HepG2 (cell line): ENCODE measurements around the gene CAMTA2. TPM values are rescaled to one million over a fixed set of nuclear protein-coding genes. Genes with fewer than 3 reads are reported as not detected.

Source experiments
- ATAC-seq: fragments of 200-7000 bp; cut with Tn5 transposase; 3 replicates; pipeline ENCODE4 v1.9.1; 2020; ENCODE audit warnings: mild to moderate bottlenecking, moderate library complexity
- BruUV-seq: library from RNA; stranded (reverse); fragments of 400-500 nt; replicated peaks from 2 replicates; lab custom pipeline; 2021; lab: Mats Ljungman, UMichigan
- CTCF ChIA-PET: fragments of 300-600 bp; formaldehyde crosslinking; extraction: SDS; loops from one replicate; lab custom pipeline; 2021; ENCODE audit warnings: low total read pairs, inconsistent platforms, low intra/inter-chr PET ratio; lab: Yijun Ruan, JAX
- POLR2A ChIA-PET: fragments of 350-600 bp; sonication (Branson Sonifier 250); formaldehyde crosslinking; loops from one replicate; lab custom pipeline; 2020; ENCODE audit warnings: antibody characterized with exemption, inconsistent platforms; lab: Yijun Ruan, JAX
- DNase-seq: peaks from one replicate; pipeline ENCODE4 v3.0.0-alpha.2; 2015; ENCODE audit warnings: low spot score
- FAIRE-seq: peaks from 3 replicates; lab custom pipeline; 2011; peaks lifted over from hg19 to GRCh38; lab: Jason Lieb, UNC
- H2AFZ ChIP-seq: one replicate; pipeline ENCODE4 v1.6.1; 2011; ENCODE audit warnings: low read length, inconsistent platforms
- H3K27ac ChIP-seq: fragments of 300-600 bp; 3 replicates; pipeline ENCODE4 v1.8.0; 2011; ENCODE audit warnings: mixed run types, mild to moderate bottlenecking, mixed read lengths, low read length, inconsistent platforms; ENCODE audit not compliant: insufficient read depth; ENCODE audit errors: extremely low read length
- H3K27me3 ChIP-seq, 2 experiments: fragments of 200-600 bp in 1 of 2; 2 replicates in 1 of 2; 3 replicates in 1 of 2; pipeline versions ENCODE4 v1.6.0 to v1.8.0; 2011; ENCODE audit warnings: low read length in 2 of 2, mild to moderate bottlenecking in 2 of 2, moderate library complexity in 2 of 2, inconsistent platforms in 1 of 2; ENCODE audit not compliant: insufficient read depth in 2 of 2, control insufficient read depth in 1 of 2
- H3K36me3 ChIP-seq, 2 experiments: fragments of 200-600 bp in 1 of 2; replicated peaks in 1 of 2; 2 replicates in 1 of 2; 3 replicates in 1 of 2; pipeline versions ENCODE4 v1.5.1 to v1.8.0; 2011; ENCODE audit warnings: low read length in 2 of 2, inconsistent platforms in 1 of 2; ENCODE audit not compliant: insufficient read depth in 2 of 2, control insufficient read depth in 1 of 2
- H3K4me1 ChIP-seq: 2 replicates; pipeline ENCODE4 v1.5.1; 2012; ENCODE audit warnings: low read length, inconsistent platforms; ENCODE audit not compliant: insufficient read depth
- H3K4me2 ChIP-seq: 2 replicates; pipeline ENCODE4 v1.6.0; 2011; ENCODE audit warnings: low read depth, low read length, inconsistent platforms
- H3K4me3 ChIP-seq, 3 experiments: fragments of 200-600 bp in 1 of 3; sonication (generic), shearing (Covaris generic) in 1 of 3; replicated peaks in 1 of 3; 2 replicates each; pipeline ENCODE4 v1.5.1; 2011 to 2016; ENCODE audit warnings: low read length in 3 of 3, inconsistent platforms in 2 of 3, low read depth in 2 of 3, mild to moderate bottlenecking in 2 of 3, control low read depth in 1 of 3, mixed read lengths in 1 of 3; ENCODE audit not compliant: insufficient read depth in 1 of 3
- H3K79me2 ChIP-seq: one replicate; pipeline ENCODE4 v1.6.1; 2011; ENCODE audit warnings: low read length, inconsistent platforms; ENCODE audit not compliant: insufficient read depth
- H3K9ac ChIP-seq: 2 replicates; pipeline ENCODE4 v1.6.0; 2011; ENCODE audit warnings: mild to moderate bottlenecking, low read depth, low read length, inconsistent platforms; ENCODE audit not compliant: insufficient read depth
- H3K9me3 ChIP-seq: 2 replicates; pipeline ENCODE4 v1.5.1; 2012; ENCODE audit warnings: mild to moderate bottlenecking, low read length
- H4K20me1 ChIP-seq: 2 replicates; pipeline ENCODE4 v1.6.0; 2011; ENCODE audit warnings: inconsistent platforms, mild to moderate bottlenecking, low read length, moderate library complexity; ENCODE audit not compliant: insufficient read depth
- CHD4 ChIP-seq: fragments of 200-600 bp; sonication (generic); IDR thresholded peaks from 2 replicates; pipeline ENCODE4 v1.7.0; 2017; ENCODE audit warnings: mild to moderate bottlenecking, low read length, borderline replicate concordance
- MAX ChIP-seq: IDR thresholded peaks from 2 replicates; pipeline ENCODE4 v1.6.1; 2012; ENCODE audit warnings: inconsistent platforms
- MAZ ChIP-seq, 2 experiments: sonication (generic) in 1 of 2; formaldehyde crosslinking in 1 of 2; IDR thresholded peaks; 2 replicates each; pipeline versions ENCODE4 v1.5.0 to v1.6.1; 2012 to 2020; ENCODE audit warnings: low read depth in 2 of 2, mild to moderate bottlenecking in 2 of 2, borderline replicate concordance in 1 of 2, improper control_type of control experiment in 1 of 2, low read length in 1 of 2, missing genetic modification reagents in 1 of 2, moderate library complexity in 1 of 2
- NRL ChIP-seq: sonication (generic); formaldehyde crosslinking; IDR thresholded peaks from 2 replicates; pipeline ENCODE4 v1.5.0; 2020; ENCODE audit warnings: missing genetic modification reagents, mild to moderate bottlenecking, moderate library complexity, borderline replicate concordance
- PRMT3 ChIP-seq: sonication (generic); formaldehyde crosslinking; IDR thresholded peaks from 2 replicates; pipeline ENCODE4 v1.8.1; 2022; ENCODE audit warnings: low read depth, mild to moderate bottlenecking, moderate library complexity, missing genetic modification reagents, borderline replicate concordance
- TFDP1 ChIP-seq: IDR thresholded peaks from 2 replicates; pipeline ENCODE4 v1.6.1; 2016; ENCODE audit warnings: missing compliant biosample characterization, missing genetic modification reagents, borderline replicate concordance
- ZNF121 ChIP-seq: sonication (generic); formaldehyde crosslinking; IDR thresholded peaks from 2 replicates; pipeline ENCODE4 v1.5.0; 2020; ENCODE audit warnings: mild to moderate bottlenecking, missing genetic modification reagents
- ZNF136 ChIP-seq: sonication (generic); formaldehyde crosslinking; IDR thresholded peaks from 2 replicates; pipeline ENCODE4 v1.8.1; 2022; ENCODE audit warnings: low read depth, mild to moderate bottlenecking, moderate library complexity, missing genetic modification reagents
- ZNF224 ChIP-seq: sonication (generic); formaldehyde crosslinking; IDR thresholded peaks from 2 replicates; pipeline ENCODE4 v1.5.0; 2020; ENCODE audit warnings: mild to moderate bottlenecking, missing genetic modification reagents
- ZNF629 ChIP-seq: sonication (generic); formaldehyde crosslinking; conservative IDR thresholded peaks from 2 replicates; pipeline ENCODE4 v1.5.0; 2020; ENCODE audit warnings: missing genetic modification reagents
- ZNF687 ChIP-seq: sonication (generic); formaldehyde crosslinking; IDR thresholded peaks from 2 replicates; pipeline ENCODE4 v1.5.1; 2020; ENCODE audit warnings: mild to moderate bottlenecking, missing genetic modification reagents, moderate library complexity
- ZNF891 ChIP-seq: sonication (generic); formaldehyde crosslinking; IDR thresholded peaks from 2 replicates; pipeline ENCODE4 v1.5.0; 2020; ENCODE audit warnings: mild to moderate bottlenecking, missing genetic modification reagents
- WGBS: methylation state at CpG from one replicate; pipeline ENCODE4 v1.1.6; 2017; ENCODE audit warnings: low lambda C conversion rate; 5-methylcytosine and 5-hydroxymethylcytosine counted together
- in situ Hi-C: cut with HindIII; loops from 2 replicates; pipeline ENCODE4 v1.10.0; 2017; ENCODE audit warnings: low pct_unique_long_range_greater_than_20kb; ENCODE audit not compliant: extremely low pct_ligation_motif_present
- intact Hi-C: fragments of 100-400 bp; cut with micrococcal nuclease; formaldehyde crosslinking; loops from one replicate; pipeline ENCODE4 v1.10.0; 2022; ENCODE audit not compliant: unreplicated experiment
- polyA plus RNA-seq, 8 experiments: library from polyadenylated mRNA; depleted of rRNA in 3 of 8; stranded (reverse) in 7 of 8; unstranded in 1 of 8; fragments of >200 nt; fragmentation: Illumina TruSeq in 4 of 8; extraction: Trizol in 4 of 8; gene quantifications; 2 replicates each; pipeline versions ENCODE4 v1.2.1 to v1.2.3, GENCODE V29; 2011 to 2016; ENCODE audit warnings: low read depth in 4 of 8, missing spikeins in 1 of 8, mixed read lengths in 1 of 8; ENCODE audit not compliant: insufficient read depth in 1 of 8
- total RNA-seq, 5 experiments: library from RNA; depleted of rRNA; stranded (reverse); fragments of >200 nt; fragmentation: Illumina TruSeq; extraction: Trizol; gene quantifications; 2 replicates each; pipeline ENCODE4 v1.2.3, GENCODE V29; 2016; ENCODE audit warnings: low read depth in 1 of 5
- TF ChIP-seq, protein P1 (sequence below): sonication (generic); formaldehyde crosslinking; IDR thresholded peaks from 2 replicates; pipeline ENCODE4 v1.8.1; 2023; ENCODE audit warnings: mild to moderate bottlenecking, missing genetic modification reagents
- TF ChIP-seq, protein P2 (sequence below): IDR thresholded peaks from 2 replicates; pipeline ENCODE4 v1.6.1; 2016; ENCODE audit warnings: low read depth, borderline replicate concordance

CAMTA2 gene
- total and polyA plus RNA-seq, 2 of the 13 experiments (the other 11 are each of a cell fraction or from before 2014, with no cell fraction given), result 4.1 to 7.1 TPM

DNA sequence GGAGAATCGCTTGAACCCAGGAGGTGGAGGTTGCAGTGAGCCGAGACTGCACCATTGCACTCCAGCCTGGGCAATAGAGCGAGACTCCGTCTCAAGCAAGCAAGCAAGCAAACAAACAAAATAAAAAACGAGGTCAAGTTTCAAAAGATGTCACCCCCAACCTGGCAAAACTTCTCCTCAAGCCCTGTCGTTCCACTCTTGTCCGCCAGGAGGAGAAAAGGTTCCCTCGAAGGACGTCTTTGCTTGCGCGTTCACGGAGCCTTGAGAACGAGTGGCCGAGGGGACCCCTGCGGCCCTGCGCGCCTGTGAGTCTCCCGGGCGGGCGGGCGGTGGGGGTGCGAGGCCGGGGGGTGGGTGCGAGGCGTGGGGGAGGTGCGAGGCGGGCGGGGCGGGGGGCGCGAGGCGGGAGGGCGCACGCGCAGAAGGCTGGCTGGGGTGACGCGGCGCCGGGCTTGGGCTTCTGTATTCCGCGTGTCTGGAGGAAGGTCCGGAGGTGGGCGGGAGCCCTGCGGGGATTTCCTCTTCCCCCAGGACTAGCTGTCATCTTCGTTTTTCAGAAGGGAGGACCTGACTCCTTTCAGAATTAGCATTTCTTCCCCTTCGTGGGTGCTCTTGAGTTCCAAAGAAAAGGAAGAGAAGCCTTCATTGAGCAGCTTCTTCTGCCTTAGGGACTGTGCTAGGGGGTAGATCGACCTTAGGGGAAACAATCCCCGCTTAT lies 44.0 kb upstream of the CAMTA2 start:
- ChIA-PET CTCF (interaction anchor here (1.0 kb wide), 1 partner anchor 31 kb away, joined by 5 read pairs; no protein-coding TSS in a partner anchor), POLR2A (interaction anchor here (0.6 to 2.0 kb wide), 2 partner anchors 33 to 34 kb away, joined by 3 to 7 read pairs; partner anchors contain the start of genes INCA1 and KIF1C)
- Histone ChIP-seq H3K4me3 (peak overlapping the region in 2 of 3 experiments; percentile 15 to 28; a peak in 2 of 6 replicates), H3K4me2 (peak overlapping the region; percentile 64), H3K4me1 (peaks cover 25% of the 10 kb centered on the region), H3K9me3 (no peaks in the 10 kb centered on the region), H3K9ac (no peak overlapping the region), H3K36me3 (no peaks in the 10 kb centered on the region), H3K27ac (no peak overlapping the region), H3K27me3 (peaks cover 2 to 23% of the 10 kb centered on the region in 2 experiments; a peak in 3 of 5 replicates), H3K79me2 (no peaks in the 10 kb centered on the region), H2AFZ (peak overlapping the region; percentile 72), H4K20me1 (no peaks in the 10 kb centered on the region)
- peak; percentile 28 for ATAC-seq
- 8% methylated on average over 25 of the region's 48 CpGs for WGBS
- in situ Hi-C loops, result no loop called here
- BruUV-seq, result no TSS peak
- peak; percentile 50 for DNase-seq
- peak; percentile 86 for FAIRE-seq
- intact Hi-C loops, result loop anchor here (2.0 kb wide), 1 partner anchor 31 kb away; no protein-coding TSS in a partner anchor
- TF ChIP-seq, protein P1, sequence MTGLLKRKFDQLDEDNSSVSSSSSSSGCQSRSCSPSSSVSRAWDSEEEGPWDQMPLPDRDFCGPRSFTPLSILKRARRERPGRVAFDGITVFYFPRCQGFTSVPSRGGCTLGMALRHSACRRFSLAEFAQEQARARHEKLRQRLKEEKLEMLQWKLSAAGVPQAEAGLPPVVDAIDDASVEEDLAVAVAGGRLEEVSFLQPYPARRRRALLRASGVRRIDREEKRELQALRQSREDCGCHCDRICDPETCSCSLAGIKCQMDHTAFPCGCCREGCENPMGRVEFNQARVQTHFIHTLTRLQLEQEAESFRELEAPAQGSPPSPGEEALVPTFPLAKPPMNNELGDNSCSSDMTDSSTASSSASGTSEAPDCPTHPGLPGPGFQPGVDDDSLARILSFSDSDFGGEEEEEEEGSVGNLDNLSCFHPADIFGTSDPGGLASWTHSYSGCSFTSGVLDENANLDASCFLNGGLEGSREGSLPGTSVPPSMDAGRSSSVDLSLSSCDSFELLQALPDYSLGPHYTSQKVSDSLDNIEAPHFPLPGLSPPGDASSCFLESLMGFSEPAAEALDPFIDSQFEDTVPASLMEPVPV (CRISPR knock-in tag), result no peak
- TF ChIP-seq ZNF629 (CRISPR knock-in tag), result no peak
- peak; percentile 72 for TF ChIP-seq ZNF687 (CRISPR knock-in tag)
- 0 out of 2 replicates have a peak, but pooled peaks have one; percentile 47 for TF ChIP-seq ZNF891
- no peak for TF ChIP-seq MAZ (IDR thresholded peaks at IDR 0.05; ENCODE audit: borderline replicate concordance, low read depth, low read length)
- TF ChIP-seq MAZ (CRISPR knock-in tag; IDR thresholded peaks at IDR 0.05; ENCODE audit: low read depth), result 0 out of 2 replicates have a peak, but pooled peaks have one; percentile 56
- TF ChIP-seq ZNF136 (CRISPR knock-in tag), result 0 out of 2 replicates have a peak, but pooled peaks have one; percentile 42
- TF ChIP-seq, protein P2, sequence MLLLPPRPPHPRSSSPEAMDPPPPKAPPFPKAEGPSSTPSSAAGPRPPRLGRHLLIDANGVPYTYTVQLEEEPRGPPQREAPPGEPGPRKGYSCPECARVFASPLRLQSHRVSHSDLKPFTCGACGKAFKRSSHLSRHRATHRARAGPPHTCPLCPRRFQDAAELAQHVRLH (CRISPR knock-in tag), result no peak
- TF ChIP-seq ZNF224, result no peak
- TF ChIP-seq ZNF121, result peak; percentile 87
- TF ChIP-seq TFDP1, result peak; percentile 59; the same call in 1 of the 2 replicates
- TF ChIP-seq MAX, result peak; percentile 83
- TF ChIP-seq PRMT3 (CRISPR knock-in tag), result no peak
- no peak for TF ChIP-seq CHD4
- no peak for TF ChIP-seq NRL
